Measurements from ENCODE around the gene CELF4. TPM values are rescaled to one million over a fixed set of nuclear protein-coding genes. Genes with fewer than 3 reads are reported as not detected.

Gene CELF4
- total RNA-seq, 4 donors from 2014 or later: 0.32 to 0.81 (median 0.77) TPM

DNA sequence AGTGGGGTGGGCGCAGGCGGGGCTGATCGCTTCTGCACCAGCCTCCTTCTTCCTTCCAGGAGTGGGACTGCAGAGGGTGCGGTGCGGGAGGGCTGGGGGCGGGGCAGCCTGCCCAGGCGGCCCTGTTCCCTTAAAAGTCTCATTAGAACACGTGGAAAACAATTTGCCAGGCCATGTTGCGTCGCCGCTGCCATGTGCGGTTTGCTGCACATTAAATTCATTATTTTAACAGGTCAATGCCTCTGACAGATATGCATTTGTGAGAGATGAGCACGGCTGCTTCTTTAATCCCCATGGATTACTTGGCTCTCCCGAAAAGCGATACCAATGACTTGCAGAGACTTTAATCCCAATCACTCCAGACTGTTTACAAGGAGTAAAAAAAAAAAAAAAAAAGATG, 139.0 kb downstream of the CELF4 start:
- no peaks in the 10 kb centered on the region for H3K4me1 ChIP-seq
- H3K9me3 ChIP-seq: no peaks in the 10 kb centered on the region
- H3K4me3 ChIP-seq: no peak overlapping the region
- TF ChIP-seq POLR2AphosphoS5 (IDR thresholded peaks at IDR 0.05) (no peak), POLR2A (IDR thresholded peaks at IDR 0.05) (no peak), EP300 (IDR thresholded peaks at IDR 0.05) (no peak)
- TF ChIP-seq, protein P1, sequence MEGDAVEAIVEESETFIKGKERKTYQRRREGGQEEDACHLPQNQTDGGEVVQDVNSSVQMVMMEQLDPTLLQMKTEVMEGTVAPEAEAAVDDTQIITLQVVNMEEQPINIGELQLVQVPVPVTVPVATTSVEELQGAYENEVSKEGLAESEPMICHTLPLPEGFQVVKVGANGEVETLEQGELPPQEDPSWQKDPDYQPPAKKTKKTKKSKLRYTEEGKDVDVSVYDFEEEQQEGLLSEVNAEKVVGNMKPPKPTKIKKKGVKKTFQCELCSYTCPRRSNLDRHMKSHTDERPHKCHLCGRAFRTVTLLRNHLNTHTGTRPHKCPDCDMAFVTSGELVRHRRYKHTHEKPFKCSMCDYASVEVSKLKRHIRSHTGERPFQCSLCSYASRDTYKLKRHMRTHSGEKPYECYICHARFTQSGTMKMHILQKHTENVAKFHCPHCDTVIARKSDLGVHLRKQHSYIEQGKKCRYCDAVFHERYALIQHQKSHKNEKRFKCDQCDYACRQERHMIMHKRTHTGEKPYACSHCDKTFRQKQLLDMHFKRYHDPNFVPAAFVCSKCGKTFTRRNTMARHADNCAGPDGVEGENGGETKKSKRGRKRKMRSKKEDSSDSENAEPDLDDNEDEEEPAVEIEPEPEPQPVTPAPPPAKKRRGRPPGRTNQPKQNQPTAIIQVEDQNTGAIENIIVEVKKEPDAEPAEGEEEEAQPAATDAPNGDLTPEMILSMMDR (IDR thresholded peaks at IDR 0.05): no peak
- H3K27me3 ChIP-seq: no peaks in the 10 kb centered on the region
- no peak overlapping the region for H3K27ac ChIP-seq
- WGBS, 2 donors (ENCODE audit: low coverage in 1 of 2): 80 to 83% methylated on average over 7 to 11 of the region's 15 CpGs
- no peaks in the 10 kb centered on the region for H3K36me3 ChIP-seq
- no peak for ATAC-seq

DNA sequence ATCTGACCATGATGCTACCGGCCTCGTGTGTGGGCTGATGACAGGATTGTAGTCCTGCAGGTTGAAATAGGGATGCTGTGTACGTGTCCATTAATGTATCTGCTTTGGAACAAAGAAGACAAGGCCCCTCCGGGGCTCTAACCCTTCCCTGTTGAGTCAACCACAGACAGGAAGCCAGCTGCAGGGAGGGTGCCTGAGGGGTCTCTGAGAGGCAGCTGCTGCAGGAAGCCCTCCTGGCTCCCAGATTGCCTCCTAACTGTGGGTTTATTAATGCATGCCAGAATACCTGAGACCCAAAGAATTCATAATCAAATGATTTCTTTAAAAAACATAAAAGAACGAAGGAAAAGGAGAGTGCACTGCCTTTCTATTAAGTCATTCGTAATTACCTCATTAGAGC, 140.4 kb downstream of the CELF4 start:
- H3K27me3 ChIP-seq: no peaks in the 10 kb centered on the region
- TF ChIP-seq EP300 (IDR thresholded peaks at IDR 0.05): no peak
- TF ChIP-seq, protein P1 (IDR thresholded peaks at IDR 0.05): no peak
- TF ChIP-seq POLR2A (IDR thresholded peaks at IDR 0.05): no peak
- TF ChIP-seq POLR2AphosphoS5 (IDR thresholded peaks at IDR 0.05): no peak
- 79 to 86% methylated on average over 4 to 6 of the region's 6 CpGs for WGBS, 2 donors (ENCODE audit: low coverage in 1 of 2)
- H3K36me3 ChIP-seq: no peaks in the 10 kb centered on the region
- no peaks in the 10 kb centered on the region for H3K9me3 ChIP-seq
- H3K27ac ChIP-seq: no peak overlapping the region
- H3K4me3 ChIP-seq: no peak overlapping the region
- no peaks in the 10 kb centered on the region for H3K4me1 ChIP-seq
- no peak for ATAC-seq

DNA sequence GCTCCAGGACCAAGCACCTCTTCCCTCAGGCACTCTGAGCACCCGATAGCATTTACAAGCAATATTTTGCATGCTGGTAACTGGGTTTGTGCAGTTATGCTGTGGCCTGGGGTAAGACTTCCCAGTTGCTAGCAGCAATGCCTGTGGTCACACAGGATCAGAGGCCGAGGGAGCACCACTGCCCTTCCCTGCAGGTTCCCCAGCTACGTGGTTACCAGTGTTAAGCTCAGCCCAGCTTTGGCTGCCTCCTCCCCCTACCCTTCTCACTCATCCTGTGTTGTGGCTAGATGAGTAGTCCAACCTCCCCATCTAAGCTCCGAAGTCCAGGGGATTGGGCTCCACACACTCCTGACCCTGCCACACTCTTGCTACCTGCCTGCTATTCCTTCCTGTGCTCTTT, 141.1 kb downstream of the CELF4 start:
- Histone ChIP-seq H3K36me3 (no peaks in the 10 kb centered on the region), H3K27ac (no peak overlapping the region), H3K27me3 (peaks cover 6% of the 10 kb centered on the region), H3K4me1 (no peaks in the 10 kb centered on the region), H3K4me3 (no peak overlapping the region), H3K9me3 (no peaks in the 10 kb centered on the region)
- no peak for ATAC-seq
- TF ChIP-seq POLR2A (IDR thresholded peaks at IDR 0.05): no peak
- no peak for TF ChIP-seq POLR2AphosphoS5 (IDR thresholded peaks at IDR 0.05)
- no peak for TF ChIP-seq EP300 (IDR thresholded peaks at IDR 0.05)
- TF ChIP-seq, protein P1 (IDR thresholded peaks at IDR 0.05): no peak
- WGBS, 2 donors (ENCODE audit: low coverage in 1 of 2): 83 to 87% methylated on average over 2 to 3 of the region's 4 CpGs

DNA sequence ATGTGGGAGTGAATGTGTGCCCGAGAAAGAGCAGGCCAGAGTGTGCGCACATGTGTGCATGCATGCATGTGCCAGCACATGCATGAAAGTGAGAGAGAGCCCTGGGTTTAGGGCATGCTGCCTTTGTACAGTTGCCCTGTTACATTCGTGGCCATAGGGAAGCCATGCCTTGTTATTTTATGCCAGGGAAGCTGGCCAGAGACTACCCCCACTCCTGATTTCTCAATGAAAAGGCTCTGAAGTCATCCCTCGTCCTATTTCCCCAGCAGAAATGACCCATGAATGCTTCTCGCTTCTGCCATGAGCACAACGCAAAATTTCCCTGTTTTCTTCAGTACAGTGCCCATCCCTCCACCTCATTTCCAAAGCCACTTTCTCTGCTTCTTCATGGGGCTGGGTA, 143.0 kb downstream of the CELF4 start:
- TF ChIP-seq POLR2A (IDR thresholded peaks at IDR 0.05): no peak
- TF ChIP-seq, protein P1 (IDR thresholded peaks at IDR 0.05): no peak
- TF ChIP-seq EP300 (IDR thresholded peaks at IDR 0.05): no peak
- TF ChIP-seq POLR2AphosphoS5 (IDR thresholded peaks at IDR 0.05): no peak
- peaks cover 6% of the 10 kb centered on the region for H3K27me3 ChIP-seq
- no peaks in the 10 kb centered on the region for H3K9me3 ChIP-seq
- no peaks in the 10 kb centered on the region for H3K4me1 ChIP-seq
- no peaks in the 10 kb centered on the region for H3K36me3 ChIP-seq
- no peak for ATAC-seq
- 40 to 81% methylated on average over 2 to 6 of the region's 6 CpGs for WGBS, 2 donors (ENCODE audit: low coverage in 1 of 2)
- H3K4me3 ChIP-seq: no peak overlapping the region
- no peak overlapping the region for H3K27ac ChIP-seq

DNA sequence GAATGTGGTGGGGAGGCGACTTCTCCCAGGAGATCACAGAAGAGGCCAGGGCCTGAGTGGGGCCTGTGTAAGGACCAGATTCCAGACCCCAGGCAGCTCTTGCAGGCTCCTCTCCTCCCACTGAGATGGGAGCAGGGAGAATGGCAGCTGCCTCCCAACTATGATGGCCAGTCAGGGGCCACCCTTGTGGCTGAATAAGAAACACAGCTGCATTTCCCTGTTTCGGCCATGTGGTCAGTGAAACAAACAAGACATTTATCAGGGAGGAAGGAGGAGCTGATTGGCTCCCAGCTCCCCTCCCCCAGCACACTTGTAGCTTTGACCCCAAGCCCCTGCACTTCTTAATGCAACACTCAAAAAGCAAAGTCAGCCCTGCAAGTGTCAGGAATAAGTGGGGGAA, 143.5 kb downstream of the CELF4 start:
- no peak overlapping the region for H3K4me3 ChIP-seq
- 60% methylated on average over 1 of the region's 2 CpGs; no CpG with 5 or more reads in 1 of the 2 donors for WGBS, 2 donors (ENCODE audit: low coverage in 1 of 2)
- peaks cover 6% of the 10 kb centered on the region for H3K27me3 ChIP-seq
- no peaks in the 10 kb centered on the region for H3K4me1 ChIP-seq
- TF ChIP-seq EP300 (IDR thresholded peaks at IDR 0.05) (no peak), POLR2AphosphoS5 (IDR thresholded peaks at IDR 0.05) (no peak), POLR2A (IDR thresholded peaks at IDR 0.05) (no peak)
- no peak overlapping the region for H3K27ac ChIP-seq
- no peaks in the 10 kb centered on the region for H3K36me3 ChIP-seq
- no peaks in the 10 kb centered on the region for H3K9me3 ChIP-seq
- no peak for ATAC-seq
